ENCODE data around the gene TMEM179. TPM values are rescaled to one million over a fixed set of nuclear protein-coding genes. Genes with fewer than 3 reads are reported as not detected.

Gene TMEM179
- total and polyA plus RNA-seq, 10 of the 15 experiments (the other 5 are each of a cell fraction or from before 2014, with no cell fraction given) = not detected

GRCh38 chr14:104577426-104577825 lies 27.1 kb downstream of the TMEM179 start:
- WGBS (ENCODE audit: insufficient coverage, insufficient replicate concordance, low lambda C conversion rate, missing lambda C conversion rate) = 47% methylated on average over 12 of the region's 12 CpGs
- in situ Hi-C loops (cut with MboI) = no loop called here
- Histone ChIP-seq H3K36me3 (ENCODE audit: control insufficient read depth in 2 of 2, insufficient read depth in 2 of 2, low read length in 1 of 2) (no peaks in the 10 kb centered on the region), H2AFZ (ENCODE audit: control insufficient read depth, low read depth, low read length) (no peak overlapping the region), H3K27me3 (replicated peaks in 1 of 2; ENCODE audit: control insufficient read depth in 2 of 2, insufficient read depth in 2 of 2, low read length in 1 of 2) (peaks cover 0 to 2% of the 10 kb centered on the region in 2 experiments; a peak in 2 of 4 replicates), H3K4me1 (ENCODE audit: control insufficient read depth, insufficient read depth, low read length) (no peaks in the 10 kb centered on the region), H3K9me3 (replicated peaks; ENCODE audit: control insufficient read depth, insufficient read depth, low read length) (no peaks in the 10 kb centered on the region), H4K20me1 (ENCODE audit: control insufficient read depth, insufficient read depth) (no peaks in the 10 kb centered on the region), H3K4me3 (no peak overlapping the region), H3K4me2 (ENCODE audit: control insufficient read depth, insufficient read depth) (no peak overlapping the region), H3K9ac (ENCODE audit: control insufficient read depth, insufficient read depth, low read length) (no peak overlapping the region), H3K27ac (ENCODE audit: control insufficient read depth, insufficient read depth) (no peak overlapping the region), H3K79me2 (ENCODE audit: control insufficient read depth, insufficient read depth, low read length) (no peaks in the 10 kb centered on the region)
- intact Hi-C loops (cut with micrococcal nuclease; ENCODE audit: unreplicated experiment) = no loop called here
- BruUV-seq (replicated peaks) = no TSS peak
- no peak for ATAC-seq
- ChIA-PET CTCF (no interaction called here), RAD21 (ENCODE audit: unreplicated experiment) (no interaction called here), POLR2A (no interaction called here), SMC1A (ENCODE audit: uncharacterized antibody, unreplicated experiment) (no interaction called here)
- DNase-seq (ENCODE audit: low read depth, low spot score) = no peak
- no peak for FAIRE-seq
- no peak for TF ChIP-seq NFXL1 (IDR thresholded peaks at IDR 0.05; ENCODE audit: borderline replicate concordance)
- TF ChIP-seq ZNF622 (IDR thresholded peaks at IDR 0.05) = no peak
- no peak for TF ChIP-seq GATAD2B (conservative IDR thresholded peaks at IDR 0.05; ENCODE audit: low read depth)
- no peak for TF ChIP-seq STAT1 (conservative IDR thresholded peaks at IDR 0.05)
- TF ChIP-seq BACH1 (IDR thresholded peaks at IDR 0.05; ENCODE audit: borderline replicate concordance) = no peak
- no peak for TF ChIP-seq MYC (IDR thresholded peaks at IDR 0.05; ENCODE audit: insufficient read depth, insufficient read length, insufficient replicate concordance, low read length, severe bottlenecking)
- no peak for TF ChIP-seq CREM (IDR thresholded peaks at IDR 0.05; ENCODE audit: low read depth)

DNA sequence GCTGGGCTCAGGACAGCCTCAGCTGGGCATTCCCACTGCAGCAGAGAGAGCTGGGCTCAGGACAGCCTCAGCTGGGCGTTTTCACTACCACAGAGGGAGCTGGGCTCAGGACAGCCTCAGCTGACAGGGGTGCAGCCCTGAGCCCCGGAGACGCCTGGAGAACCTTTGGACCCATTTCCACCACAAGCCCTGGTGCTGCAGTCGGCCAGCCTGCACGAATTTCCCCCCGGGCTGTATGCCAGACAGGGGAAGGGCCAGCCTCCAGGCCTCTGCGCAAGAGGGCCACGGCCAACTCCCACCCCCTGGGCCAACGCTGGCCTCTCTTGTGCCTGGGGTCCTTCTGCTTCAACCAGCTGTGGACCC lies 27.6 kb downstream of the TMEM179 start:
- in situ Hi-C loops (cut with MboI) (no loop called here), intact Hi-C loops (cut with micrococcal nuclease; ENCODE audit: unreplicated experiment) (no loop called here)
- Histone ChIP-seq H3K4me1 (ENCODE audit: control insufficient read depth, insufficient read depth, low read length) (no peaks in the 10 kb centered on the region), H3K9me3 (replicated peaks; ENCODE audit: control insufficient read depth, insufficient read depth, low read length) (no peaks in the 10 kb centered on the region), H3K4me3 (no peak overlapping the region), H3K9ac (ENCODE audit: control insufficient read depth, insufficient read depth, low read length) (no peak overlapping the region), H3K36me3 (ENCODE audit: control insufficient read depth in 2 of 2, insufficient read depth in 2 of 2, low read length in 1 of 2) (no peaks in the 10 kb centered on the region), H3K27ac (ENCODE audit: control insufficient read depth, insufficient read depth) (no peak overlapping the region), H2AFZ (ENCODE audit: control insufficient read depth, low read depth, low read length) (no peak overlapping the region), H3K4me2 (ENCODE audit: control insufficient read depth, insufficient read depth) (no peak overlapping the region), H3K27me3 (replicated peaks in 1 of 2; ENCODE audit: control insufficient read depth in 2 of 2, insufficient read depth in 2 of 2, low read length in 1 of 2) (peaks cover 0 to 2% of the 10 kb centered on the region in 2 experiments; a peak in 2 of 4 replicates), H4K20me1 (ENCODE audit: control insufficient read depth, insufficient read depth) (no peaks in the 10 kb centered on the region), H3K79me2 (ENCODE audit: control insufficient read depth, insufficient read depth, low read length) (no peaks in the 10 kb centered on the region)
- WGBS (ENCODE audit: insufficient coverage, insufficient replicate concordance, low lambda C conversion rate, missing lambda C conversion rate) = 24% methylated on average over 9 of the region's 9 CpGs
- RAD21 ChIA-PET (ENCODE audit: unreplicated experiment) = no interaction called here
- FAIRE-seq = no peak
- CTCF ChIA-PET = interaction anchor here (0.9 kb wide), 1 partner anchor 724 kb away, joined by 3 read pairs; no protein-coding TSS in a partner anchor
- SMC1A ChIA-PET (ENCODE audit: uncharacterized antibody, unreplicated experiment) = no interaction called here
- POLR2A ChIA-PET = no interaction called here
- no peak for TF ChIP-seq SUPT20H (IDR thresholded peaks at IDR 0.05; ENCODE audit: borderline replicate concordance, control insufficient read depth, low read depth, low read length)
- TF ChIP-seq MYB (IDR thresholded peaks at IDR 0.05; ENCODE audit: borderline replicate concordance, low read depth, low read length) = no peak
- no peak for TF ChIP-seq BCLAF1 (IDR thresholded peaks at IDR 0.05)
- TF ChIP-seq EZH2 (IDR thresholded peaks at IDR 0.05; ENCODE audit: borderline replicate concordance, control insufficient read depth, low read depth, low read length) = no peak
- TF ChIP-seq HCFC1 (IDR thresholded peaks at IDR 0.05; ENCODE audit: low read length) = no peak
- TF ChIP-seq BHLHE40 (IDR thresholded peaks at IDR 0.05; ENCODE audit: borderline replicate concordance in 1 of 2, low read depth in 2 of 2, low read length in 1 of 2) = no peak
- no peak for TF ChIP-seq WRNIP1 (IDR thresholded peaks at IDR 0.05; ENCODE audit: borderline replicate concordance, low read depth, low read length)
- TF ChIP-seq SPI1 (IDR thresholded peaks at IDR 0.05; ENCODE audit: borderline replicate concordance, insufficient read depth, low read depth, low read length) = no peak
- no peak for TF ChIP-seq MTA3 (IDR thresholded peaks at IDR 0.05; ENCODE audit: borderline replicate concordance, low read length)
- no peak for DNase-seq (ENCODE audit: low read depth, low spot score)
- BruUV-seq (replicated peaks) = no TSS peak
- no peak for ATAC-seq
